ENCODE data around the gene TYRP1.

TYRP1 gene

GRCh38 chr9:12697719-12698118, 4.5 kb downstream of the TYRP1 start:
- DNase-seq: no peak

- no peak for DNase-seq
Measured at GRCh38 chr9:12698266-12698665, 5.1 kb downstream of the TYRP1 start.

- DNase-seq: no peak
Measured at GRCh38 chr9:12698986-12699385, 5.8 kb downstream of the TYRP1 start.

- no peak for DNase-seq
Measured at GRCh38 chr9:12699529-12699928, 6.3 kb downstream of the TYRP1 start.

- no peak for DNase-seq
Measured at GRCh38 chr9:12701126-12701525, 7.9 kb downstream of the TYRP1 start.

GRCh38 chr9:12702160-12702758, 9.1 kb downstream of the TYRP1 start:
- no peak for DNase-seq

- DNase-seq: no peak
Measured at GRCh38 chr9:12703996-12704395, 10.8 kb downstream of the TYRP1 start.

GRCh38 chr9:12705738-12706391, 12.7 kb downstream of the TYRP1 start:
- DNase-seq: no peak

GRCh38 chr9:12708562-12709298, 15.5 kb downstream of the TYRP1 start:
- DNase-seq: no peak

- DNase-seq: no peak
Measured at GRCh38 chr9:12712532-12712931, 19.3 kb downstream of the TYRP1 start.

- no peak for DNase-seq
Measured at GRCh38 chr9:12715268-12715667, 22.1 kb downstream of the TYRP1 start.

GRCh38 chr9:12716823-12717600, 23.8 kb downstream of the TYRP1 start:
- DNase-seq: no peak

GRCh38 chr9:12717907-12718306, 24.7 kb downstream of the TYRP1 start:
- no peak for DNase-seq

- no peak for DNase-seq
Measured at GRCh38 chr9:12718482-12719026, 25.4 kb downstream of the TYRP1 start.

GRCh38 chr9:12719431-12719830, 26.2 kb downstream of the TYRP1 start:
- DNase-seq: no peak

- no peak for DNase-seq
Measured at GRCh38 chr9:12720551-12720950, 27.4 kb downstream of the TYRP1 start.

GRCh38 chr9:12722131-12722530, 28.9 kb downstream of the TYRP1 start:
- DNase-seq: no peak

- DNase-seq: no peak
Measured at GRCh38 chr9:12723409-12724028, 30.3 kb downstream of the TYRP1 start.

- no peak for DNase-seq
Measured at GRCh38 chr9:12726795-12727194, 33.6 kb downstream of the TYRP1 start.

GRCh38 chr9:12730198-12730597, 37.0 kb downstream of the TYRP1 start:
- DNase-seq: no peak

- DNase-seq: no peak
Measured at GRCh38 chr9:12730927-12731326, 37.7 kb downstream of the TYRP1 start.

GRCh38 chr9:12732971-12733370, 39.8 kb downstream of the TYRP1 start:
- DNase-seq: no peak

GRCh38 chr9:12735665-12736064, 42.5 kb downstream of the TYRP1 start:
- no peak for DNase-seq

Measured in CD4-positive, alpha-beta T cell treated with Interleukin-17A for 1 hour (primary cell).